SU-DHL-6 (cell line): ENCODE results near the gene ZNF362.

Experiments used
- H2AFZ ChIP-seq: fragments of 200-600 bp; sonication (generic); 2 replicates; pipeline ENCODE4 v1.6.1; 2014; ENCODE audit warnings: low read depth, mild to moderate bottlenecking, moderate library complexity, mixed read lengths, antibody characterized with exemption, low read length; ENCODE audit not compliant: severe bottlenecking
- H3F3A ChIP-seq: fragments of 200-600 bp; shearing (Covaris generic); 2 replicates; pipeline ENCODE4 v1.6.0; 2016; ENCODE audit warnings: antibody characterized with exemption, mild to moderate bottlenecking; ENCODE audit not compliant: insufficient read depth
- H3K27ac ChIP-seq: fragments of 200-600 bp; sonication (generic); 2 replicates; pipeline ENCODE4 v1.5.1; 2016; ENCODE audit warnings: low read depth, mild to moderate bottlenecking, low read length, moderate library complexity, mixed read lengths
- H3K27me3 ChIP-seq: fragments of 200-600 bp; sonication (generic), shearing (Covaris generic); 2 replicates; pipeline ENCODE4 v1.6.0; 2014; ENCODE audit warnings: mild to moderate bottlenecking, low read length
- H3K36me3 ChIP-seq: fragments of 200-600 bp; sonication (generic); 2 replicates; pipeline ENCODE4 v1.6.1; 2014; ENCODE audit warnings: mild to moderate bottlenecking, low read length, mixed read lengths
- H3K4me2 ChIP-seq: fragments of 300-600, 200-600 bp; shearing (Covaris generic), sonication (generic); 2 replicates; pipeline ENCODE4 v1.6.0; 2014; ENCODE audit warnings: low read length, low read depth, mild to moderate bottlenecking; ENCODE audit not compliant: poor library complexity, severe bottlenecking
- H3K4me3 ChIP-seq: fragments of 200-600 bp; sonication (generic); 2 replicates; pipeline ENCODE4 v1.5.1; 2014; ENCODE audit warnings: antibody characterized with exemption, low read length, mild to moderate bottlenecking, mixed read lengths; ENCODE audit not compliant: insufficient read depth, poor library complexity, severe bottlenecking
- H3K79me2 ChIP-seq: fragments of 200-600 bp; sonication (generic); 2 replicates; pipeline ENCODE4 v1.6.1; 2014; ENCODE audit warnings: mild to moderate bottlenecking, low read length, moderate library complexity; ENCODE audit not compliant: insufficient read depth
- H3K9ac ChIP-seq: fragments of 200-600 bp; sonication (generic); 2 replicates; pipeline ENCODE4 v1.7.0; 2014; ENCODE audit warnings: mild to moderate bottlenecking, low read length
- H3K9me2 ChIP-seq: fragments of 200-600 bp; sonication (generic); replicated peaks from 2 replicates; pipeline ENCODE4 v1.6.1; 2014; ENCODE audit warnings: low read length; ENCODE audit not compliant: insufficient read depth
- H3K9me3 ChIP-seq: fragments of 200-600 bp; sonication (generic); 2 replicates; pipeline ENCODE4 v1.6.1; 2014; ENCODE audit warnings: low read length, mixed read lengths; ENCODE audit not compliant: insufficient read depth
- H4K20me1 ChIP-seq: fragments of 200-600 bp; sonication (generic); 2 replicates; pipeline ENCODE4 v1.6.1; 2014; ENCODE audit warnings: low read depth, mild to moderate bottlenecking, antibody characterized with exemption, low read length, moderate library complexity, mixed read lengths
- CTCF ChIP-seq: fragments of 200-600 bp; sonication (generic); IDR thresholded peaks from one replicate; pipeline ENCODE4 v1.5.1; 2017; ENCODE audit warnings: antibody characterized with exemption, mild to moderate bottlenecking, low read length, moderate library complexity; ENCODE audit not compliant: insufficient read depth, poor library complexity, severe bottlenecking
- EZH2phosphoT487 ChIP-seq: fragments of 200-600 bp; sonication (generic), shearing (Covaris generic); conservative IDR thresholded peaks from 2 replicates; pipeline ENCODE4 v1.6.1; 2018; ENCODE audit warnings: mild to moderate bottlenecking, antibody characterized with exemption, low read length, moderate library complexity, mixed read lengths

Gene ZNF362

GRCh38 chr1:33277488-33278084 lies 21.3 kb downstream of the ZNF362 start:
- Histone ChIP-seq H3K4me3 (no peak overlapping the region), H3K27me3 (no peaks in the 10 kb centered on the region), H4K20me1 (no peaks in the 10 kb centered on the region), H3K4me2 (no peak overlapping the region), H2AFZ (no peak overlapping the region), H3K27ac (no peak overlapping the region), H3K36me3 (no peaks in the 10 kb centered on the region), H3K9me2 (no peaks in the 10 kb centered on the region), H3K79me2 (no peaks in the 10 kb centered on the region), H3F3A (no peaks in the 10 kb centered on the region), H3K9ac (no peak overlapping the region), H3K9me3 (no peaks in the 10 kb centered on the region)
- TF ChIP-seq EZH2phosphoT487: no peak
- no peak for TF ChIP-seq CTCF

GRCh38 chr1:33280091-33280661 lies 23.9 kb downstream of the ZNF362 start:
- Histone ChIP-seq H4K20me1 (no peaks in the 10 kb centered on the region), H3K27ac (no peak overlapping the region), H3K4me2 (no peak overlapping the region), H3F3A (no peaks in the 10 kb centered on the region), H3K9me3 (no peaks in the 10 kb centered on the region), H2AFZ (no peak overlapping the region), H3K4me3 (no peak overlapping the region), H3K79me2 (no peaks in the 10 kb centered on the region), H3K9ac (no peak overlapping the region), H3K27me3 (no peaks in the 10 kb centered on the region), H3K9me2 (no peaks in the 10 kb centered on the region), H3K36me3 (no peaks in the 10 kb centered on the region)
- TF ChIP-seq EZH2phosphoT487 (no peak), CTCF (no peak)

GRCh38 chr1:33281554-33282303 lies 25.4 kb downstream of the ZNF362 start:
- Histone ChIP-seq H3K27ac (no peak overlapping the region), H3F3A (no peaks in the 10 kb centered on the region), H4K20me1 (no peaks in the 10 kb centered on the region), H3K4me3 (no peak overlapping the region), H3K9me2 (no peaks in the 10 kb centered on the region), H3K4me2 (no peak overlapping the region), H3K9ac (no peak overlapping the region), H3K36me3 (no peaks in the 10 kb centered on the region), H3K79me2 (no peaks in the 10 kb centered on the region), H3K27me3 (no peaks in the 10 kb centered on the region), H3K9me3 (no peaks in the 10 kb centered on the region), H2AFZ (no peak overlapping the region)
- no peak for TF ChIP-seq EZH2phosphoT487
- TF ChIP-seq CTCF: no peak
